GM18499 (cell line): ENCODE data around the gene MED31.
"Not testable (repeated sequence)": the region's sequence is repeated elsewhere in the genome, so short reads cannot be mapped to it uniquely, and the experiment has no call there.

ENCODE experiments used
- ATAC-seq: cut with Tn5 transposase; IDR thresholded peaks from one replicate; pipeline ENCODE4 v1.9.1; 2021; ENCODE audit warnings: moderate number of reproducible peaks; ENCODE audit not compliant: insufficient read depth, unreplicated experiment

The MED31 gene

GRCh38 chr17:6656797-6657632 is 5.6 kb upstream of the MED31 start:
- ATAC-seq: not testable (repeated sequence)

DNA sequence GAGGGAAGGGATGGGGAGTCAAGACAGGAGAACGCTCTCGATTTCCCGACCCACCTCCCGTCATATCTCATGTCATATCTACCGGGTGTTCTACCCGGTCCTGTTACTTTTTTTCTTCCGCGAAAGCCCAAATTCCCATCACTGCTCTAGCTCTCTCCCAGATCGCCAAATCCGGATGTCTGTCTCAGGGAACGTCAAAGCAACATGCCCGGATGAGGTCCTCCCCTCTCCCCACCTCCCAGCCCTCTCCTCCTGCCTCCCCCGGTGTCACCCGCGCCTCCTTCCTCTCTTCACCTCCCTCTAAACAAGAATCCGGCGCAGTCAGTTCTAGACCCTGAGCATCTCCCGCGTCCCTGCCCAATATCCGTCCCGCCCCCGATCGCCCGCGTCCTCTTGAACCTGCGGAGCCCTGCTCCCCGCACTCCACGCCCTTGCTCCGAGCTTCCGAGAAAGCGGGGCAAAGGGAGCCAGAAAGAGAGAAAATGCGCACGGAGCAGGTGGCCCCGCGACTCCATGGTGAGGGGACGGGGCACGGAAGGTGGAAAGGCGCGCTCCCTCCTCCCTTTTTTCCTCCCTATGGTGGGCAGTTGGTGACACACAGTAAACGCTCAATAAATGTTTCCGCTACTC is 4.4 kb upstream of the MED31 start:
- ATAC-seq: not testable (repeated sequence)

DNA sequence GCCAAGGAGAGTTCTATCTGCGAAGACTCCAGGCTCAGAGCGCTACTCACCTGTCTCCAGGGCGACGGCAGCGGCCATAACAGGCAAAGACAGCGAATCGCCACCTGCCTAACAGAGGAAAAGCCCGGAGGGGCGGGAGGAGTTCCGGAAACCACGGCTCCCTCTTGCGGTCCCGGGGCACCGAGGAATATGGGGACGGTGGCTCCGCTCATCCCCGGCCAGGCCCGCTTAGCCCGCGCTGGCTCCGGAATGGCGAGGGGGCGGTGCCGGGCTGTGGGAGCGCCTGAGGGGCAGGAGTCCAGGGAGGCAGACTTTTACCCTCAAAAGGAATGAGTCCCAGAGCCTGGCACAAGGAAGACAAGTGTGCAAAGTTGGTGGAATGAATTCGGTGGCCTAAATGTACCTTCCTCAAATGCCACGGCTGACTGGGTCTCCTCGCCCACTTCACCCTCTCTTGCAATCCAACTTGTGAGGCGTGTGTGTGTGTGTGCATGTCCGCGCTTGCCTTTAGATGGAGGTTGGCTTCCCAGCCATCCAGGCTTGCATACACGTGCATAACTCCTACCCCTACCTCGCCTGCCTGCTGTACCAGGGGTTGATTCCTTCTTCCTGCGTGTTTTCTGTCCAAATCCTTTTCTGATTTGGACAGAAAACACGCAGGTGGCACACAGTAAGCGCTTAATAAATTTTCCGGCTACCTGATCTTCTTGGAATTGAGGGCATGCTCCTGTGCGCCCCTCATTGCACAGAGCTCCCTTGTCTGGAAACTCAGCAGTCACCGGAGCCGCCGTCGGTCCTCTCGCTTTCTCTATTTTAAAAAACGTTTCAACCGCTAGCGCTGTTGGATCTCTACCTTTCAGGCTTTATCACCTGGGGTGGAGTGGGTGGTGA is 3.7 kb upstream of the MED31 start:
- no peak for ATAC-seq

DNA sequence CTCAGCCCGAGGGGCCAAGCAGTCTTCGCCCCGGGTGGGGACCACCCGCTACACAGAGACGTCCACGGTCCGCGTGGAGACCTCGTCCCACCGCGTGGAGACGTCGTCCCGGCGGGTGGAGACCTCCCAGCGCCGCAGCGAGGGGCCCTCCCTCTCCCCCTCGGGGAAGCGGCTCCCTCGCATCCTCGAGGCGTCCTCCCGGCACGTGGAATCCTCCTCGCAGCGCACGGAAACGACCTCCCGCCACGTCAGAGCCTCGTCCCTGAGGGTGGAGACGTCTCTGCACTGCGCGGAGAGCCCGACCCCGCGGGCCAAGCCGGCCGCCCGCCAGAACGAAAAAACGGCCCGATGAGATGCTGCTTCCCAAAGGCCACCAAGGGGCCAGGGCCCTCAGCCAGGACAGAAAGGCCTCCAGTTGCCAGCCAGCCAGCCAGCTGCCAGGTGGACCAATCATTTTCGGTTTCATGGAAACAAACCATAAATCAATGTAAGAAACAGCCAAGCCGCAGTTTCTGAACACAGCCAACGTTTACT is 581 bp upstream of the MED31 start:
- ATAC-seq: no peak

GRCh38 chr17:6648181-6648580 is 3.2 kb downstream of the MED31 start:
- no peak for ATAC-seq

GRCh38 chr17:6643451-6644125 is 7.8 kb downstream of the MED31 start:
- ATAC-seq: no peak

DNA sequence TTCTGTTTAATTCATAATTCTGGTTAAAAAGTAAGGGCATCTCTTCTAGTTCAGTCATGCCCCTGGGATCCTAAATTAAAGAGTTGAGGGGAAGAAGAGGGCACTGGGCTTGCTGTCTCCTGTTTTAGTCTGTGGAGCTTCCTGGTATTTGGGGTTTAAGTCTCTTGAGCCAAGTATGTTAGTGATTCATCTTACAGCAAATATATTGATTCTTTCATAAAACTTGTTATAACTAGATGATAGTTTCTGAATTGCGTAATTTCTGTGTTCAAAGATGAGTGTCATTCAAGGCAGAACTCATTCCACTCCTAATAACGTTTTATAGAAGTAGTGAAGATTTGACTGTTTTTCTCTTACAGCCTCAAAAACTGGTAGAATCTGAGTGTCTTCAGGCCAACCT is 8.8 kb downstream of the MED31 start:
- no peak for ATAC-seq

DNA sequence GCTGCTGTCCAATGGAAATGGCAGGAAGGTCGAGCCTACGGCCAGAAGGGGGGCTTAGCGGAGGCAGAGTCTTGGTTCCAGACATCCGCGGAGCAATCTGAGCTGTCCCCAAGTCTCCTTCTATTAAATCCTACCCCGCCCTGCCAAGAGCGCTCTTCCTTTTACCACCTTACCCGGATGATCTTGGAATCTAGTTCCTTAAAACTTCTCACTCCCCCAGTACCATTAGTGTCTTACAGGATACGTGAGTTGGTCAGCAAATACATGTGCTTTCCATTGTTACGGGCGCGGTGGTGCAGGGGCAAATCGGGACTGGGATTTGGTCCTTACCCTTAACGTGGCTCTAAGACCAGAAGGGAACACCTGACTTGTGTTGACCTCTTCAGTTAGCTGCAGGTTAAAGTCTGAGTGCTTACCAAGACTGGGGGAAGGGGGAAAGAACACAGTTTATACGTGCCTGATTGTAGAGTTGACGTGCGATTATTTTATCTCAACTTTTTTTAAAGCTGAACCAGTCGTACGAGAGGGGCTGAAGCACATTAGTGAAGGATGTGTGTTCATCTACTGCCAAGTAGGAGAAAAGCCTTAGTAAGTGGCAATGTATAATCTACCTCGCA is 10.1 kb downstream of the MED31 start:
- ATAC-seq: no peak

DNA sequence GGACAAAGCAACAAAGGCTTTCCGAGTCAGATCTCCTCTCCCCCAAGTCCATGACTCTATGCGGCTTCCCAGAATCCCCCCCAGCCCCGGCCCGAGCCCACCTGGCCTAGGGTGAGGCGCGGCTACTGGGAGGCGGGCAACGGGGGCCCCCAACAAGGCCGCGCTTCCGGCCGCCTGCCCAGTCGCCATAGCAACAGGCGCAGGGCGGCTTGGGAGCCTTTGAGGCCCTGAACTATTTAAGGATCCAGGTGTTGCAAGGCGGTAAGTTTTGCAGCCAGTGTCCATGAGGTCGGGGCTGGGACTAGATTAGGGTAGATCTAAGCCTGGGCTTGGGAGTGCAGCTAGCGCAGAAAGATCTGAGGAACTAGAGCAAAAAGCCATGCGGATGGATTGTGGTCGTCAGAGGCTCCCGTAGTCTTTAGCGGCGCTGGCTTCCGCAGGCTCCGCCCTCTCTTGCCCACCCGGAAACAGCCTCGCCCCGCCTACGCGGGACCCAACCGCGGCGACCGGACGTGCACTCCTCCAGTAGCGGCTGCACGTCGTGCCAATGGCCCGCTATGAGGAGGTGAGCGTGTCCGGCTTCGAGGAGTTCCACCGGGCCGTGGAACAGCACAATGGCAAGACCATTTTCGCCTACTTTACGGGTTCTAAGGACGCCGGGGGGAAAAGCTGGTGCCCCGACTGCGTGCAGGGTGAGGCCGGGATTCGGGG is 10.7 kb downstream of the MED31 start, which contains the start of the genes KIAA0753 and TXNDC17:
Gene KIAA0753 (minus strand): TSS at position 176 of the 711 bp plus-strand sequence. CDS start 5,608 bp downstream, outside the sequence.
Gene TXNDC17 (plus strand): TSS at position 525 of the 711 bp plus-strand sequence. CDS start 23 bp downstream, at position 548.
- ATAC-seq: peak; percentile 60

DNA sequence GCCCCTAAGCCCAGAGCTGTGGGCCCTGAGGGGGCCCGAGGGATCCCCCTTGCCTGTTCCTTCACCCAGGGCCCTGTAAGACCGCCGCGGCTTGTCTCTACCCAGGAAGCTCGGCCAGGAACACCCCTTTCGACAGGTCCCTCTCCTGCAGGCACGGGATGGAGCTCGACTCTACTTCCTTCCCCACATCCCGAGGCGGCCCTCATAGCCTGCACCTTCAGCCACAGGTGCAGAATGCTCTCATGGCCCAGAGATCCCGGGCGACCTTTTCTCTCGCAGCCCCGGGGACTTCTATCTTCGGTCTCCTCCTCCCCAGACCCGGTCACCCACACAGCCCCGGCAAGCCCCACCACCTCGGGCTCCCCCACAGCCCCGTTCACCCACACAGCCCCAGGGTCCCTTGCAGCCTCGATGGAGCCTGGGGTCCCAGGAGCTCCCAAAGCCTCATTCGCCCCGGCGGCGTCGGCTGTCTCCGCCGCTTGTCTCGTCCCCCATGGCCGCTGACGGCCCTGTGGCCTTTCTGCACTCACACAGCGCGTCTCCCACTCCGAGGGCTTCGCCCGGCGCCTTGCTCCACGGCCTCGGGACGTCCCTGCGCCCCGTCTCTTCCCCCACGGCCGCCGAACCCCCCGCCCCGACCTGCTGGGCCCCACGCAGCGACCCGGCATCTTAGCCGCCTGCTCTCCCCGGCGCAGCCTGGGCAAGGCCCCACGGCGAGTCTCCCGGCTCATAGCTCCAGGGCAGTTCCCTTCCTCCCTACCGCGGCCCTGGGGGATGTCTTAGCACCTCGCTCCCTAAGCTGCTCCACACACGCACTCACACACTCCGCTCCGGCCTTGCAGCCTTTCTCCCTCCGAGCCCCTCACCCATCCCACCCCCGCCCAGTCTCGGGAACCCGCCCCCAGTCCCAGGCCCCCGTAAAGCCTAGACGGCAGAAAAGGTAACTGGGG is 11.5 kb downstream of the MED31 start:
- no peak for ATAC-seq

DNA sequence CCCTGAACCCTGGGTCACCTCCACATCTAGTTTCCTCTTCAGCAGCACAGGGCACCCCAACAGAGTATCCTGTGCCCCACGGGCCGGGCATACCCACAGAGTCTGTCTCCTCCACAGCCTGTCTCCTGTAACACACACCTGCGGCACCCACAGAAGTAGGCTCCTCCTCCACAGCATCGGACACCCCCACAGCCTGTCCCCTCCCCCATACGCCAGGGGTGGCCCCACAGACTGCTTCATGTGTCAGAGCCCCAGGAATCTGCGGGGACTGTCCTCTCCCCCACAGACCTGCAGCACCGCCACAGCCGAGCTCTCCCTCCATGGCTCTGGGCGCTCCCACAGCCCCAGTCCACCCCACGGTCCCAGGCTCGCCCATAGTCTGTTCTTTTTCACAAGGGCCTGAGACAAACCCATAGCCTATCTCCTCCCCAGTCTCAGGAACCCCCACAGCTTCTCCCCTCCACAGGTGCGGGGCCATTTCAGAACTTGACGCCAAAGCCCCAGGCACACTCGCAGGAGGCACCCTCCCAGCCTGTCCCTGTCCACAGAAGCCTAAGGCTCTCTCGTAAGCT is 12.3 kb downstream of the MED31 start:
- no peak for ATAC-seq

DNA sequence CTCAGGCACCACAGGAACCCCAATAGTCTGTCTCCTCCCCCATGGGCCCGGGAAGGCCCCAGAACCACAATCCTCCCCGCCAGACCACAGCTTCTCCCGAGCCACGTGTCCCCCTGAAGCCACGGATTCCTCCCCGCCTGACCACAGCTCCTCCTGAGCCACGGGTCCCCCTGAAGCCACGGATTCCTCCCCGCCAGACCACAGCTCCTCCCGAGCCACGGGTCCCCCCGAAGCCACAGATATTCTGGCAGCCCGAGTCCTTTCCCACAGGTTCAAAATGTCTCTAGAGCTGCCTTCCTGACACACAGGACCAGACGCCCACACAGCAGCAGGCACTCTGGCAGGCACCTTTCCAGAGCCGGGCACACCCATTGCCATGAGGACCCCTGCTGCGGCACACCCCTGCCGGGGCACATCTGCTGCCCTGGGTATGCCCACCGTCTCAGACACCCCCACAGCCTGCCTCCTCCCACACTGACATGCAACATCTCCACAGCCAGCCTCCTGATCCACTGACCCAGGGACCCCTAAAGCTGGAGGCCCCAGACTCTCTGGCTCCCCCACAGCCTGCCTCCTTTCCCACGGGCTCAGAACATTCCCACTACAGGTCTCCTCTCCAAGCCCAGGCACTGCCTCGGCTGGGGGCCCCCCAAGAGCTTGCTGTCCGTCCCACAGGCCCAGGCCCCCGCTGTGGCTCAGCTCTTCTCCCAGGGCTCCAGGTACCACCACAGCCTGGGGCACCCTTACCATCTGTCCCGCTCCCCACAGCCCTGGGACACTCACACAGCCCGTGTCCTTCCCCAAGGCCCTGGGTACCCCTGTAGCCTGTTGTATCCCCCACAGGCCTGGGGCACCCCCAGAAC is 13.1 kb downstream of the MED31 start:
- ATAC-seq: no peak

- ATAC-seq: no peak
Observed at GRCh38 chr17:6637458-6637840, 14.0 kb downstream of the MED31 start.

DNA sequence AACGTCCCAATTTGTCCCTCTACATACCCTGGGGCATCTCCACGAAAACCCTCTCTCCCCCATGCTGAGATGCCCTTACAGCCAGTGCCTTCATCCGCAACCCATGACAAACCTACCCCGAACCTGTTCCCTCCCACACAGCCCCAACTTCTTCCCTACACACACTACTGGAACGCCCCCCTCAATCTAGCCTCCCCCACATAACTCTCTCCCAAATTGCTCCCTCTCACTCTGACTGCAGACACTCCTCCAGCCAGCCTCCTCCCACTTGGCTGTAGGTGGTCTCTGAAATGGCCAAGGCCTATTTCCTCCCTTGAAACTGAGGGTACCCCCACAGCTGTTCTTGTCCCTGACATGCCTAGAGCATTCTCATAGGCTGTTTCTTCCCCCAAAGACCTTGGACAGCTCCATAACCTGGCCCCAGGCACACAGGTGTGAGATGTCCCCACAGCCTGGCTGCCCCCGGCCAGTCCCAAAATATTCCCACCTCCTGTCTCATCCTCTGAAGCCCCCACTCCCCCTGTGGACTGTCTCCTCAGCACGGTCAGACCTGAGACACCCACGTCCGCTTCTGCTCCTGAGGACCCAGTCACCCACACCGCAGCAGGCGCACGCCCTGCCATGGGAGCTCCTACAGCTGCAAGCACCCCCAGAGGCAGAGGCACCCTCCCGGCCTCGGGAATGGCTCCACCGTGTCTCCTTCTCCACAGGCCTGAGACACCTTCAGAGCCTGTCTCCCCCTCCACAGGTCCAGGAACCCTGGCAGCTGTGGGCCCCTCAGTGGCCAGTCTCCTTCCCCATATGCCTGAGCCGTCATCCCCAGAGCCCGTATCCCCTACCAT is 14.6 kb downstream of the MED31 start:
- ATAC-seq: no peak

DNA sequence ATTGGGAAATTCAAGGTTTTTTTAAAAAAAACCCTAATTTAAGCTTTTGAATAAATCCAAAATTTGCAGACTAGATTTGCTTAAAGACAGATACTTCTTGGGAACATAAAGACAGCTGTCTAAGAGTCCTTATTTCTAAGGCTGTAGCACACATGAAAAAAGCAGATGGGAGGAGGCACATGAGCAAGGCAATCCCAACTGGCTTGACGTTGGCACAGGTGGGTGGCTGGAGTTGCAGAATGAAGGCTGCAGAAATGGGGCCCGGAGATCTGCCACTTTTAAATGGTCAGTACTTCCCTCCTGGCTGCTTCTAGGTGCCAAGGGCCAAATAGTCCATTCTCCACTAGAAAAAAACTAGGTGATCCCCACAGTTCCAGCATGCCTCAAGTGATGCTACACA is 15.3 kb downstream of the MED31 start:
- no peak for ATAC-seq

- ATAC-seq: no peak
Observed at GRCh38 chr17:6633263-6633662, 18.1 kb downstream of the MED31 start.
